Measurements from ENCODE around the gene IFT122. TPM values are rescaled to one million over a fixed set of nuclear protein-coding genes. Genes with fewer than 3 reads are reported as not detected.
"Not testable (repeated sequence)": the region's sequence is repeated elsewhere in the genome, so short reads cannot be mapped to it uniquely, and the experiment has no call there.

IFT122 gene
- polyA plus RNA-seq, 1 donor, result 41.2 TPM

- no peak for DNase-seq
Measured at GRCh38 chr3:129475863-129476262, 35.8 kb downstream of the IFT122 start.

DNA sequence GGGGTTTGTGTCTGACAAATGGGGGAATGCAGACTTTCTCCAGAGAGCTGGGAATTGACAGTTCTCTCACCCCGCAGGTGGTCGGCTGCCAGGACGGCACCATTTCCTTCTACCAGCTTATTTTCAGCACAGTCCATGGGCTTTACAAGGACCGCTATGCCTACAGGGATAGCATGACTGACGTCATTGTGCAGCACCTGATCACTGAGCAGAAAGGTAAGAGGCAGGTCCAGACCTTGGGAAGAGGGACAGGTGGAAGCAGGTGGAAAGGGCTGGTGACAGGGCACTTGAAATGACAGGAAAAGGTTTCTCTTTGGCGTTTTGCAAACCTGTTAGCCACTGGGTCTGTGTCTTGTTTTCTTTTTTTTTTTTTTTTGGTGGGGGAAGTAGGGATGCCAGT lies 36.6 kb downstream of the IFT122 start:
- no peak for DNase-seq

DNA sequence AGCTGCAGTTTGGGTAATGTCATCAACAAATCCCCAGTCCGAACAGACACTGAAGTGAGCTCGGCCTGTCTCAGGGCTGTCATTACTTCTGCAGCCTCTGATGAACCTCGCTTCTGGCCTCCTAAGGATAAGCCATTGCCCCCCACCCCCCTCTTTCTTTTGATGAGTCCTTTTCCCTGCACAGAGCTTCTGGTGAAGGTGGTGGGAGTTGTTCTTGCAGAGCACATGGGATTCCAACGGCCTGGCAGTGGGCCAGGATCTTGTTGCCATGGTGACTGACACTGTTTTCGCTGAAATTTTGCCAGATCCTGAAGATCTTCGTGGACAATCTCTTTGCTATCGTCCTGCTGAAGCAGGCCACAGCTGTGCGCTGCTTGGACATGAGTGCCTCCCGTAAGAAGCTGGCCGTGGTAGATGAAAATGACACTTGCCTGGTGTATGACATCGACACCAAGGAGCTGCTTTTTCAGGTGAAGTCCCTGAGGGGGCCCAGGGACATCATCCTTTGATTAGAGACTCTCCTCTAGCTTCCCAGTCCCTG lies 41.3 kb downstream of the IFT122 start:
- peak; percentile 53 for DNase-seq

- DNase-seq, result peak; percentile 73
Measured at GRCh38 chr3:129481766-129482332, 41.8 kb downstream of the IFT122 start.

GRCh38 chr3:129482721-129483120 lies 42.7 kb downstream of the IFT122 start:
- no peak for DNase-seq

DNA sequence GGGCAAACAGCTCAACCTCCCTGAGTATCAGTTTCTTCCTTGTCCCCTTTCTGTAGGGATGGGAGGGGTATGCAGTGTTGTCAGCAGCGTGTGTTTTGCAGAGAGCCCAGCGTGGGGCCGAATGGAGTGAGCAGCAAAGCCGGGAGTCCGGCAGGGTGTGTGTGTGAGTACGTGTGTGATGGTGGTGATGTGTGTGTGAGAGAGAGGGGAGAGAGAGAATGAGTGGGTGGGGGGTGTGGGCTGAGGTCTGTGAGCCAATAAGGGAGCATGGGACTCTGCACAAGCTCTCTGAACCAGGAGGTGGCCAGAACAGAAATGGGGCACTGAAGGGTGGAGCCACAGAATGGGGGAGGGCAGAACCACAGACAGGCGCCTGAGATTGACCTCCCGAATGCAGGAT lies 43.8 kb downstream of the IFT122 start:
- no peak for DNase-seq

DNA sequence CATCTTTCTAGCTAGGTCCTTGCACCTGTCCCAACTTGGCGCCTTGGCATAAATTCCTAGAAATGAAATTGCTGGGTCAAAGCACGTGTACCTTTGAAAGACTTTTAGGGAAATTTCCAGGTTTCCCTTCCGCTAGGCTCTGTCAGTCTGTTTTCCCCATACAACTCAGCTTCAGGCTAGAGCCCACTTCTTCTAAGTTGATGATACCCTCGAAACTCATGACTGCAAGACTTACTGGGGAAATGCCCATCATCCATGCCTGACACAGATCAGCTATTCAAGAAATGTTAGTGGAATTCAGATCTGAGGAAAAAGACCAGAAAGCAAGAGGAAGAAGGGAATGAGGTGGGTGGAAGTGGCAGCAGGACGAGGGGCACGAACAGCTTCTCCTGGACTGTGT lies 45.1 kb downstream of the IFT122 start:
- not testable (repeated sequence) for DNase-seq

- DNase-seq, result peak; percentile 40
Measured at GRCh38 chr3:129485721-129486663, 46.0 kb downstream of the IFT122 start.

GRCh38 chr3:129486664-129487035 lies 46.6 kb downstream of the IFT122 start:
- DNase-seq, result no peak

- no peak for DNase-seq
Measured at GRCh38 chr3:129487183-129487867, 47.3 kb downstream of the IFT122 start.

GRCh38 chr3:129487868-129488335 lies 47.9 kb downstream of the IFT122 start:
- not testable (repeated sequence) for DNase-seq

GRCh38 chr3:129489258-129489657 lies 49.2 kb downstream of the IFT122 start:
- DNase-seq, result not testable (repeated sequence)

DNA sequence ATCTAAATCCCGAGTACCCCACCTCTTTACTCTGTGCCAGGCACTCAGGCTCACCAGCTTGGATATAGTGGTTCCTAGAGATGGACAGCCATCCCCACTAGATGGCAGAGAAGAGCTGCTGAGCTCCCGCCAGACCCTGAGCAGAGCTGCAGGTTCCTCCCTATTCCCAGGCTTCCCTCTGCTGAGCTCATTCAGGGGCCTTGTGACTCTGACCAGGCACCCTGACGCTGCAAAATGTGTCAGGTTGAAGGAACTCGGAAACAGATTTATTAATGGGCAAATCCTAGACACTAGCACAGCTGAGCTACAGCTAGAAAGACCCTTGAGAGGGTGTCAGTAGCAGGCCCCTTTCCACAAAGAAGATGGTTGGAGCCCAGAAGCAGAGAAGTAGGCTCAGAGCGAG lies 50.2 kb downstream of the IFT122 start:
- DNase-seq, result peak; percentile 84

GRCh38 chr3:129491077-129491476 lies 51.1 kb downstream of the IFT122 start:
- DNase-seq, result not testable (repeated sequence)

GRCh38 chr3:129491794-129492193 lies 51.8 kb downstream of the IFT122 start:
- no peak for DNase-seq

DNA sequence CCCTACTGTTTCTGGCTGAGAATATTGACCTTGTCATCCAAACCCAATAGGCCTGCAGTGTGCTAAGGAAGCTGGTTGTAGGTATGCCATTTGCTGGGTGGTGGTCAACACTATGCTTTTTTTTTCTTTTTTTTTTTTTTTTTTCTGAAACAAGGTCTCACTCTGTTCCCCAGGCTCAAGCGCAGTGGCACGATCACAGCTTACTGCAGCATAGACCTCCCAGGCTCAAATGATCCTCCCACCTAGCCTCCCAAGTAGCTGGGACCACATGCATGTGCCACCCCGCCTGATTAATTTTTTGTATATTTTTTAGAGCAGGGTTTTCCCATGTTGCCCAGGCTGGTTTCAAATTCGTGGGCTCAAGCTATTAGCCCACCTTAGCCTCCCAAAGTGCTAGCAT lies 52.7 kb downstream of the IFT122 start:
- DNase-seq, result no peak

GRCh38 chr3:129493206-129493605 lies 53.2 kb downstream of the IFT122 start:
- no peak for DNase-seq

DNA sequence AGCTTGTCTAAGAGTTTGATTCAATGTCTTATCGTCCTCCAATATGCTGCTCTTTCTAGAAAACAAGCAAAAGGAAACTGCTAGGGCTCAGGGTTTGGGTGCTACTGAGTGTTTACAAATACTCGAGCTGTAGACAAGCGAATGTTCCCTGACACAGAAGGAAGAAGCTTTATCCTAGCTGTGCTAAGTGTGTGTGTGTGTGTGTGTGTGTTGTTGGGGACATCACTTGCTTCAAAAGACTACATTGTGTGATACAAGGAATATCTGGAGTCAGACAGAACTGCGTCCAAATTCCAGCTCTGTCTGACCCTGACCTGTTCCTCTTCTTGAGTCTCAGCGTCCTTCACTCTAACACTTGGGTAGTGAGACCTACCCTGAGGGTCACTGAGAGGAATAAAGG lies 54.5 kb downstream of the IFT122 start:
- not testable (repeated sequence) for DNase-seq

- not testable (repeated sequence) for DNase-seq
Measured at GRCh38 chr3:129495006-129495639, 55.1 kb downstream of the IFT122 start.

DNA sequence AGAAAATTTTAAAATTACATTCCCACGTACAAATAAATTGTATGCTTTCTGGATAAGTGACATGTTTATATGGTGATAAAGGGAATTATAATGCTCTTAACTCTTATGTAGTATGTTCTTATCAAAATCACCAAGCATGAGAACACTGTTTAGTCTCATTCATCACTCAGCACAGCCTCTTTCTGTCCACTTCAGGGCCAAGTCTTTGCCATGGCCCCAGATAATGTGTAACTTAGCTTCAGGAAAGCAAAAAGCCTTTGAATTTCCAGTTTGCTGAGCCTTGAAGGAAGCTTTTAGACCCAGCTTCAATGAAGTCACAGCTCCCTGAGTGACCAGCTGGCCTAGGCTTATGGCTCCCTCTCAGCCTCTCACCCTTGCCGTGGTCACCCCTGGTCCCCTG lies 57.9 kb downstream of the IFT122 start:
- DNase-seq, result not testable (repeated sequence)

DNA sequence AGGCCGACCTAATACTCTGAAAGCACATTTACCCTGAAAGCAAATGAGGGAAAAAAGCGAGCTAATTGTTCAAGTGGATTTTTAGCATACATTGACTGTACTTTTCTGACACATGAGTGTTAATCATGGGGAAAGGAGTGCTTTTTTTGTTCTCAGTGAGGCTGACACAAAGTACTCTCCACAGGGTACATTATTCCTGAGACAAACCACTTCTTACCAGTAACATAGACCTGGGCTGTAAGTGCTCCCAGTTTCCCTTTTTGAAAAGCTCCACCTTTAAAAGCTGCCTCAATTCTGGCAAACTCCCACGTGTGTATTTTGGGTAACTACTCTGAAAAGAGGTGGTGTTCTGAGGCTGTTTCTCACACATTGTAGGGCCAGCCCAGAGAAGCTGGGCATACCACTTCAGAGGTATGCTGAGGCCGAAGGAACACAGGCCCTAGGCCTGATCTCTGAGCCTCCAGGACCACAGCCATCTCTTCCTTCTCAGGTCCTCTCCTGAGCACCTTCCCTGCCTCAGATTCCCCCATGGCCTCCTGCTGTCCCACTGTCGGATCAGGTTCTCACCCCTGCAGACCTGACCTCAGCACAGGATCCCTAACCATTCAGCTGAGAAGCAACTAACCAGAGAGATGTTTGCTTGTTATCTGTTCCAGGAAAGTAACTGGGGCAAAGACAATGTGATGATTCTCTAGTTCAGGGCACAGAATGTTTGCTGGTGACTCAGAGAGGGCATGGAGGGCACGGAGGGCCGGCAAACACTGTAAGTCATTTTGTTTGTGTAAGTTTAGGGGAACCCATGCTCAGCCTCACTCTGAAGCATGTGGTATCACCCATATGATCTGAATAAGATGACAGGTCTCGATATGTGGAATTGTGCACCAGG lies 58.8 kb downstream of the IFT122 start:
- DNase-seq, result not testable (repeated sequence)
